ENCODE data around the gene SPRED3.

SPRED3 gene

DNA sequence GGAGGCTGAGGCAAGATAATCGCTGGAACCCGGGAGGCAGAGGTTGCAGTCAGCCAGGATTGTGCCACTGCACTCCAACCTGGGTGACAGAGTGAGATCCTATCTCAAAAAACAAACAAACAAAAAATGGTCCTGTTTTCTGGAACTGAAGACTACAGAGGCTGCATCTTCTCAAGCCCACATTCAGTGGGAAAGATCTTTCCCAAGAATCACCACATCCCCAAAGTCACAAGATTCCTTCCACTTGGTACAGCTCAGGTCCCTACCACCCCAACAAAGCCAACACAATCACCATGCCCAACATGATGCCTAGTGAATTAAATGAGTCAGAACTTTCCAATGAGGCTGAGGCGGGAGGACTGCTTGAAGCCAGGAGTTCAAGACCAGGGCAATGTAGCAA lies 37.6 kb upstream of the SPRED3 start:
- Histone ChIP-seq H3K36me3 (replicated peaks; ENCODE audit: low read depth, low read length) (no peaks in the 10 kb centered on the region), H3K79me2 (ENCODE audit: low read length) (no peaks in the 10 kb centered on the region), H3K4me2 (ENCODE audit: low read length) (no peak overlapping the region), H3K4me1 (ENCODE audit: low read length) (no peaks in the 10 kb centered on the region), H3K27ac (ENCODE audit: low read length) (no peak overlapping the region), H3K9ac (ENCODE audit: low read length) (no peak overlapping the region), H2AFZ (ENCODE audit: low read depth, low read length) (no peak overlapping the region), H3K4me3 (ENCODE audit: low read length) (no peak overlapping the region), H4K20me1 (ENCODE audit: insufficient read depth, low read length) (no peaks in the 10 kb centered on the region), H3K9me3 (ENCODE audit: insufficient read depth, low read length) (no peaks in the 10 kb centered on the region), H3K27me3 (ENCODE audit: low read depth, low read length) (no peaks in the 10 kb centered on the region)
- no peak for TF ChIP-seq EZH2phosphoT487 (IDR thresholded peaks at IDR 0.05; ENCODE audit: low read depth)

DNA sequence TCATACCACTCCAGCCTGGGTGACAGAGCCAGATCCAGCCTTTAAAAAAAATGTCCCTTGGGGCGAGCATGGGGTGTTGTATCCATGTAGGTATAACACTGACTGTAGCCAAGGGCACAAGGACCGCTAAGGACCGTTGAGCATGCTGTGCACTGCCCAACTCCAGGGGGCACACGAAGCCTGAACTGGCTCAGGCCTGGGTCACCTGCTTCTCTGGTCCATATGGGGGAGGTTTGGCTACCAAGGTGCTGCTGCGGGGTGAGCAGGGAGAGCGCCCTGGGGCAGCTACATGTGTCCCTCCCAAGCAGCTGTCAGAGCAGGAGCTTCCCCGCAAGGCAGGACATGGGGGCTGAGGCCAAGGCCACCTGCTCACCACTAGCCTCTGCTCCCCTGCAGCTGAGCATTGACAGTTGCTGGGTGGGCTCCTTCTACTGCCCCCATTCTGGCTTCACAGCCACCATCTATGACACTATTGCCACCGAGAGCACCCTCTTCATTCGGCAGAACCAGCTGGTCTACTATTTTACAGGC lies 36.6 kb upstream of the SPRED3 start:
- Histone ChIP-seq H3K9ac (ENCODE audit: low read length) (no peak overlapping the region), H3K27me3 (ENCODE audit: low read depth, low read length) (no peaks in the 10 kb centered on the region), H3K4me3 (ENCODE audit: low read length) (no peak overlapping the region), H3K36me3 (replicated peaks; ENCODE audit: low read depth, low read length) (no peaks in the 10 kb centered on the region), H3K4me1 (ENCODE audit: low read length) (no peaks in the 10 kb centered on the region), H3K4me2 (ENCODE audit: low read length) (no peak overlapping the region), H4K20me1 (ENCODE audit: insufficient read depth, low read length) (no peaks in the 10 kb centered on the region), H3K9me3 (ENCODE audit: insufficient read depth, low read length) (no peaks in the 10 kb centered on the region), H2AFZ (ENCODE audit: low read depth, low read length) (no peak overlapping the region), H3K27ac (ENCODE audit: low read length) (no peak overlapping the region), H3K79me2 (ENCODE audit: low read length) (no peaks in the 10 kb centered on the region)
- TF ChIP-seq EZH2phosphoT487 (IDR thresholded peaks at IDR 0.05; ENCODE audit: low read depth): no peak
- TF ChIP-seq, protein P1, sequence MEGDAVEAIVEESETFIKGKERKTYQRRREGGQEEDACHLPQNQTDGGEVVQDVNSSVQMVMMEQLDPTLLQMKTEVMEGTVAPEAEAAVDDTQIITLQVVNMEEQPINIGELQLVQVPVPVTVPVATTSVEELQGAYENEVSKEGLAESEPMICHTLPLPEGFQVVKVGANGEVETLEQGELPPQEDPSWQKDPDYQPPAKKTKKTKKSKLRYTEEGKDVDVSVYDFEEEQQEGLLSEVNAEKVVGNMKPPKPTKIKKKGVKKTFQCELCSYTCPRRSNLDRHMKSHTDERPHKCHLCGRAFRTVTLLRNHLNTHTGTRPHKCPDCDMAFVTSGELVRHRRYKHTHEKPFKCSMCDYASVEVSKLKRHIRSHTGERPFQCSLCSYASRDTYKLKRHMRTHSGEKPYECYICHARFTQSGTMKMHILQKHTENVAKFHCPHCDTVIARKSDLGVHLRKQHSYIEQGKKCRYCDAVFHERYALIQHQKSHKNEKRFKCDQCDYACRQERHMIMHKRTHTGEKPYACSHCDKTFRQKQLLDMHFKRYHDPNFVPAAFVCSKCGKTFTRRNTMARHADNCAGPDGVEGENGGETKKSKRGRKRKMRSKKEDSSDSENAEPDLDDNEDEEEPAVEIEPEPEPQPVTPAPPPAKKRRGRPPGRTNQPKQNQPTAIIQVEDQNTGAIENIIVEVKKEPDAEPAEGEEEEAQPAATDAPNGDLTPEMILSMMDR (IDR thresholded peaks at IDR 0.05; ENCODE audit: low read depth, low read length): no peak

DNA sequence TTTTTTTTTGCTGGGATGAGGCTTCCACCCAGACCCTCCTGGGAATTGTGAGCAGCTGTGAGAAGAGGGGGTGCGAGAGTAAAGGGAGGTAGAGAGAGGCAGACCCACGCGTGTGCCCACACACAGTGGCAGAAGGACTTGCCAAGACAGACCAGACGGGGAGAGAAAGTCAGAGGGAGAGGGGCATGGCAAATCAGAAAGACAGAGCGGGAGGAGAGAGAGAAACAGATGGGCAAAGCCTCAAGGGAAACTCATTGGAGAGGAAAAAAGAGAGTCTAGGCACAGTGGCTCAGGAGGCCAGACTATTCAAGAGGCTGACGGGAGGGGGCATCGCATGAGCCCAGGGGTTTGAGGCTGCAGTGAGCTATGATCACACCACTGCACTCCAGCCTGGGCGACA lies 35.9 kb upstream of the SPRED3 start:
- H3K4me1 ChIP-seq (ENCODE audit: low read length): no peaks in the 10 kb centered on the region
- H3K4me2 ChIP-seq (ENCODE audit: low read length): no peak overlapping the region
- H3K9me3 ChIP-seq (ENCODE audit: insufficient read depth, low read length): no peaks in the 10 kb centered on the region
- H4K20me1 ChIP-seq (ENCODE audit: insufficient read depth, low read length): no peaks in the 10 kb centered on the region
- no peaks in the 10 kb centered on the region for H3K79me2 ChIP-seq (ENCODE audit: low read length)
- no peak overlapping the region for H2AFZ ChIP-seq (ENCODE audit: low read depth, low read length)
- no peaks in the 10 kb centered on the region for H3K36me3 ChIP-seq (replicated peaks; ENCODE audit: low read depth, low read length)
- no peak overlapping the region for H3K27ac ChIP-seq (ENCODE audit: low read length)
- no peaks in the 10 kb centered on the region for H3K27me3 ChIP-seq (ENCODE audit: low read depth, low read length)
- no peak overlapping the region for H3K4me3 ChIP-seq (ENCODE audit: low read length)
- H3K9ac ChIP-seq (ENCODE audit: low read length): no peak overlapping the region
- TF ChIP-seq, protein P1 (IDR thresholded peaks at IDR 0.05; ENCODE audit: low read depth, low read length): no peak
- no peak for TF ChIP-seq EZH2phosphoT487 (IDR thresholded peaks at IDR 0.05; ENCODE audit: low read depth)

DNA sequence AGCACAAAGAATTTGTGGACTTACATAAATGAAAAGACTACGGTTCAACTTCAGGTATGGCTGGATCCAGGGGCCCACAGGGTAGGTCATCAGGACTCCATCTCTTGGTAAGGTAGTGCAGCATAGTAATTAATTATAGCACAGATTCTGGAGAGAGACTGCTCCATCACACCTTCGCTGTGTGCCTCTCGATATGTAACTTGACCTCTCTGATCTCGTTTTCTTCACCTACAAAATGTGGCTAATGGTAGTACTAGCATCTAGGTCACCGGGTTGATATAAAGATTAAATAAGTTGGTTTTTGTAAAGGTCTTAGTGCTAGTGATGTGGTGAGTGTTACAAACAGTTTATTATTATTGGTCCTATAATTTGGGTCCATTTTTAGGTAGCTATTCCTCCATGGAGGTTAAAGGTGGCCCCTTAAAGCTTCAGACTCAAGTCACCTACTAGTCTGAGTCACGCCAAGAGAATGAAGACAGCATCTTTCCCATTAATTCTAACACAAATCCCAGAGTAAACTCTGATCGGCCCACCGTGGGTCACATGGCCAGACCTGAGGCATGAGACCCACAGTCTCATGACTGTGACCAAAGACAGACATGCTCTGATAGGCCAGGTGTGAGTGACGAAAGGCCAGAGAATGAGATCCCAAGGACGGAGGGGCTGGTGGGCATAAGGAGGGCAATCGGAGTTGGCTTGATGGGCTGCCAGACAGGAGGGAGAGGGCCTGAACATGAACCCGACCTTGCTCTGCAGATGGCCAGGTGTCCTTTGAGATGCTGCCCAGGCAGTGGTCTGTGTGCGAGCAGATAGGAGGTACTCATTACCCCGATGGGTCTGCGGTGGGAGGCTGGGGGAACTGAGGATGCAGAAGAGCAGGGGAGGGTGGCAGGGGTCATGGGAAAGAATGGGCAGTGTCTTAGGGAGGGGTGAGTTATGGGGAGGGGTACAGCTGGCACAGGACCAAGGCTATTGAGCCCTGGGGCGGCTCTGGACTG lies 32.5 kb upstream of the SPRED3 start:
- Histone ChIP-seq H3K27me3 (ENCODE audit: low read depth, low read length) (peaks cover 7% of the 10 kb centered on the region), H4K20me1 (ENCODE audit: insufficient read depth, low read length) (no peaks in the 10 kb centered on the region), H2AFZ (ENCODE audit: low read depth, low read length) (no peak overlapping the region)

More for the DNA sequence above, 32.5 kb upstream of the SPRED3 start:
- no peaks in the 10 kb centered on the region for H3K9me3 ChIP-seq (ENCODE audit: insufficient read depth, low read length)
- no peak overlapping the region for H3K4me3 ChIP-seq (ENCODE audit: low read length)
- H3K4me1 ChIP-seq (ENCODE audit: low read length): no peaks in the 10 kb centered on the region
- H3K27ac ChIP-seq (ENCODE audit: low read length): no peak overlapping the region
- TF ChIP-seq, protein P1 (IDR thresholded peaks at IDR 0.05; ENCODE audit: low read depth, low read length): no peak
- TF ChIP-seq EZH2phosphoT487 (IDR thresholded peaks at IDR 0.05; ENCODE audit: low read depth): no peak
- no peak overlapping the region for H3K9ac ChIP-seq (ENCODE audit: low read length)
- H3K36me3 ChIP-seq (replicated peaks; ENCODE audit: low read depth, low read length): no peaks in the 10 kb centered on the region
- no peaks in the 10 kb centered on the region for H3K79me2 ChIP-seq (ENCODE audit: low read length)
- H3K4me2 ChIP-seq (ENCODE audit: low read length): no peak overlapping the region
